SU-DHL-6 (cell line): Measurements from ENCODE around the gene ABCG4.

Source experiments
- H2AFZ ChIP-seq: fragments of 200-600 bp; sonication (generic); 2 replicates; pipeline ENCODE4 v1.6.1; 2014; ENCODE audit warnings: low read depth, mild to moderate bottlenecking, moderate library complexity, mixed read lengths, antibody characterized with exemption, low read length; ENCODE audit not compliant: severe bottlenecking
- H3F3A ChIP-seq: fragments of 200-600 bp; shearing (Covaris generic); 2 replicates; pipeline ENCODE4 v1.6.0; 2016; ENCODE audit warnings: antibody characterized with exemption, mild to moderate bottlenecking; ENCODE audit not compliant: insufficient read depth
- H3K27ac ChIP-seq: fragments of 200-600 bp; sonication (generic); 2 replicates; pipeline ENCODE4 v1.5.1; 2016; ENCODE audit warnings: low read depth, mild to moderate bottlenecking, low read length, moderate library complexity, mixed read lengths
- H3K27me3 ChIP-seq: fragments of 200-600 bp; sonication (generic), shearing (Covaris generic); 2 replicates; pipeline ENCODE4 v1.6.0; 2014; ENCODE audit warnings: mild to moderate bottlenecking, low read length
- H3K36me3 ChIP-seq: fragments of 200-600 bp; sonication (generic); 2 replicates; pipeline ENCODE4 v1.6.1; 2014; ENCODE audit warnings: mild to moderate bottlenecking, low read length, mixed read lengths
- H3K4me2 ChIP-seq: fragments of 300-600, 200-600 bp; shearing (Covaris generic), sonication (generic); 2 replicates; pipeline ENCODE4 v1.6.0; 2014; ENCODE audit warnings: low read length, low read depth, mild to moderate bottlenecking; ENCODE audit not compliant: poor library complexity, severe bottlenecking
- H3K4me3 ChIP-seq: fragments of 200-600 bp; sonication (generic); 2 replicates; pipeline ENCODE4 v1.5.1; 2014; ENCODE audit warnings: antibody characterized with exemption, low read length, mild to moderate bottlenecking, mixed read lengths; ENCODE audit not compliant: insufficient read depth, poor library complexity, severe bottlenecking
- H3K79me2 ChIP-seq: fragments of 200-600 bp; sonication (generic); 2 replicates; pipeline ENCODE4 v1.6.1; 2014; ENCODE audit warnings: mild to moderate bottlenecking, low read length, moderate library complexity; ENCODE audit not compliant: insufficient read depth
- H3K9ac ChIP-seq: fragments of 200-600 bp; sonication (generic); 2 replicates; pipeline ENCODE4 v1.7.0; 2014; ENCODE audit warnings: mild to moderate bottlenecking, low read length
- H3K9me2 ChIP-seq: fragments of 200-600 bp; sonication (generic); replicated peaks from 2 replicates; pipeline ENCODE4 v1.6.1; 2014; ENCODE audit warnings: low read length; ENCODE audit not compliant: insufficient read depth
- H3K9me3 ChIP-seq: fragments of 200-600 bp; sonication (generic); 2 replicates; pipeline ENCODE4 v1.6.1; 2014; ENCODE audit warnings: low read length, mixed read lengths; ENCODE audit not compliant: insufficient read depth
- H4K20me1 ChIP-seq: fragments of 200-600 bp; sonication (generic); 2 replicates; pipeline ENCODE4 v1.6.1; 2014; ENCODE audit warnings: low read depth, mild to moderate bottlenecking, antibody characterized with exemption, low read length, moderate library complexity, mixed read lengths
- EZH2phosphoT487 ChIP-seq: fragments of 200-600 bp; sonication (generic), shearing (Covaris generic); conservative IDR thresholded peaks from 2 replicates; pipeline ENCODE4 v1.6.1; 2018; ENCODE audit warnings: mild to moderate bottlenecking, antibody characterized with exemption, low read length, moderate library complexity, mixed read lengths
- TF ChIP-seq, protein P1 (sequence below): fragments of 200-600 bp; sonication (generic); IDR thresholded peaks from one replicate; pipeline ENCODE4 v1.5.1; 2017; ENCODE audit warnings: antibody characterized with exemption, mild to moderate bottlenecking, low read length, moderate library complexity; ENCODE audit not compliant: insufficient read depth, poor library complexity, severe bottlenecking

ABCG4 gene

GRCh38 chr11:119116235-119116594 lies 32.6 kb upstream of the ABCG4 start:
- Histone ChIP-seq H3K36me3 (no peaks in the 10 kb centered on the region), H3K27me3 (no peaks in the 10 kb centered on the region), H3F3A (peaks cover 16% of the 10 kb centered on the region), H2AFZ (no peak overlapping the region), H3K9me3 (no peaks in the 10 kb centered on the region), H3K27ac (no peak overlapping the region), H4K20me1 (no peaks in the 10 kb centered on the region), H3K4me2 (no peak overlapping the region), H3K9me2 (no peaks in the 10 kb centered on the region), H3K79me2 (no peaks in the 10 kb centered on the region), H3K4me3 (no peak overlapping the region), H3K9ac (no peak overlapping the region)
- TF ChIP-seq EZH2phosphoT487: no peak
- TF ChIP-seq, protein P1, sequence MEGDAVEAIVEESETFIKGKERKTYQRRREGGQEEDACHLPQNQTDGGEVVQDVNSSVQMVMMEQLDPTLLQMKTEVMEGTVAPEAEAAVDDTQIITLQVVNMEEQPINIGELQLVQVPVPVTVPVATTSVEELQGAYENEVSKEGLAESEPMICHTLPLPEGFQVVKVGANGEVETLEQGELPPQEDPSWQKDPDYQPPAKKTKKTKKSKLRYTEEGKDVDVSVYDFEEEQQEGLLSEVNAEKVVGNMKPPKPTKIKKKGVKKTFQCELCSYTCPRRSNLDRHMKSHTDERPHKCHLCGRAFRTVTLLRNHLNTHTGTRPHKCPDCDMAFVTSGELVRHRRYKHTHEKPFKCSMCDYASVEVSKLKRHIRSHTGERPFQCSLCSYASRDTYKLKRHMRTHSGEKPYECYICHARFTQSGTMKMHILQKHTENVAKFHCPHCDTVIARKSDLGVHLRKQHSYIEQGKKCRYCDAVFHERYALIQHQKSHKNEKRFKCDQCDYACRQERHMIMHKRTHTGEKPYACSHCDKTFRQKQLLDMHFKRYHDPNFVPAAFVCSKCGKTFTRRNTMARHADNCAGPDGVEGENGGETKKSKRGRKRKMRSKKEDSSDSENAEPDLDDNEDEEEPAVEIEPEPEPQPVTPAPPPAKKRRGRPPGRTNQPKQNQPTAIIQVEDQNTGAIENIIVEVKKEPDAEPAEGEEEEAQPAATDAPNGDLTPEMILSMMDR: no peak

DNA sequence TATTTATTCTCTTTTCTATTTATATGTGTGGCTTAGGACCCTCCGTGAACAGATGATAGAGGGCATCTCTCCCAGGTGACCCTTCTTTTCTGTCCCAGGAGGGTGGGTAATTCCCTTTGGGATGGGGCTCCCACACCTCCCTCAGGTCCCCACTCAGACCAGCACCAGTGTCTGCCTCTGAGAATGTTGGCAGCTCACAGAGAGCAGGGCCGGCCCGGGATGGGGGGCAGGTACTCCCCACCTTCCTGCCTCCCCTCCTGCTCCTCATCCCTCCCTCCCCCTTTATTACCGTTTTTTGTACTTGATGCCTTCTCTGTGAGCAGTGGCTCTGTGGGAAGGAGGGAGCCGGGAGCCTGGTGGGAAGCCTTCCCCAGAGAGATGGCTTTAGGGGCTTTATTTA lies 32.3 kb upstream of the ABCG4 start:
- Histone ChIP-seq H3K9me2 (no peaks in the 10 kb centered on the region), H3K27ac (no peak overlapping the region), H3K79me2 (peaks cover 1% of the 10 kb centered on the region), H3K9me3 (no peaks in the 10 kb centered on the region), H3K36me3 (no peaks in the 10 kb centered on the region), H3K9ac (no peak overlapping the region), H4K20me1 (no peaks in the 10 kb centered on the region), H2AFZ (no peak overlapping the region), H3F3A (peaks cover 16% of the 10 kb centered on the region), H3K4me2 (no peak overlapping the region), H3K4me3 (no peak overlapping the region), H3K27me3 (no peaks in the 10 kb centered on the region)
- TF ChIP-seq, protein P1: no peak
- TF ChIP-seq EZH2phosphoT487: no peak

GRCh38 chr11:119117004-119117706 lies 31.7 kb upstream of the ABCG4 start:
- Histone ChIP-seq H3K4me3 (no peak overlapping the region), H3K27me3 (no peaks in the 10 kb centered on the region), H4K20me1 (no peaks in the 10 kb centered on the region), H3K27ac (no peak overlapping the region), H3F3A (peaks cover 16% of the 10 kb centered on the region), H3K79me2 (peaks cover 7% of the 10 kb centered on the region), H3K9ac (no peak overlapping the region), H3K9me2 (no peaks in the 10 kb centered on the region), H3K36me3 (no peaks in the 10 kb centered on the region), H2AFZ (no peak overlapping the region), H3K4me2 (no peak overlapping the region), H3K9me3 (no peaks in the 10 kb centered on the region)
- TF ChIP-seq, protein P1: no peak
- no peak for TF ChIP-seq EZH2phosphoT487
